ENCODE measurements around the gene GDPD4. TPM values are rescaled to one million over a fixed set of nuclear protein-coding genes. Genes with fewer than 3 reads are reported as not detected.

The GDPD4 gene
- total RNA-seq, 2 donors from 2014 or later: not detected

- no peak overlapping the region for H3K27ac Mint-ChIP-seq
- DNase-seq (ENCODE audit: low spot score) (peak; percentile 56), ATAC-seq (no peak)
- no peaks in the 10 kb centered on the region for H3K9me3 Mint-ChIP-seq
- peaks cover 0 to 5% of the 10 kb centered on the region in 2 donors for H3K4me1 Mint-ChIP-seq (ENCODE audit: low read depth in 2 of 2)
- H3K36me3 Mint-ChIP-seq: no peaks in the 10 kb centered on the region
- no peak overlapping the region for H3K4me3 Mint-ChIP-seq
- H3K27me3 Mint-ChIP-seq: no peaks in the 10 kb centered on the region
These were observed 97.4 kb downstream of the GDPD4 start for GRCh38 chr11:77203901-77204753.

- Mint-ChIP-seq H3K9me3 (no peaks in the 10 kb centered on the region), H3K27me3 (no peaks in the 10 kb centered on the region), H3K4me1 (ENCODE audit: low read depth in 2 of 2) (peaks cover 0 to 5% of the 10 kb centered on the region in 2 donors), H3K27ac (no peak overlapping the region), H3K4me3 (no peak overlapping the region), H3K36me3 (no peaks in the 10 kb centered on the region)
- ATAC-seq: no peak
- DNase-seq (ENCODE audit: low spot score): peak; percentile 18
These were observed 98.3 kb downstream of the GDPD4 start for GRCh38 chr11:77202941-77203900.

GRCh38 chr11:77201991-77202841 is 99.3 kb downstream of the GDPD4 start:
- no peaks in the 10 kb centered on the region for H3K36me3 Mint-ChIP-seq

GRCh38 chr11:77201370-77201769 is 100.1 kb downstream of the GDPD4 start:
- ATAC-seq: no peak
- Mint-ChIP-seq H3K27me3 (no peaks in the 10 kb centered on the region), H3K27ac (no peak overlapping the region), H3K4me3 (no peak overlapping the region), H3K36me3 (no peaks in the 10 kb centered on the region), H3K9me3 (no peaks in the 10 kb centered on the region), H3K4me1 (ENCODE audit: low read depth in 2 of 2) (peaks cover 0 to 5% of the 10 kb centered on the region in 2 donors)
- peak; percentile 56 for DNase-seq (ENCODE audit: low spot score)

More at GRCh38 chr11:77201991-77202841, 99.3 kb downstream of the GDPD4 start:
- no peak for ATAC-seq
- Mint-ChIP-seq H3K4me1 (ENCODE audit: low read depth in 2 of 2) (peaks cover 0 to 5% of the 10 kb centered on the region in 2 donors), H3K27ac (no peak overlapping the region), H3K9me3 (no peaks in the 10 kb centered on the region), H3K4me3 (no peak overlapping the region), H3K27me3 (no peaks in the 10 kb centered on the region)
- peak; percentile 41 for DNase-seq (ENCODE audit: low spot score)

- no peaks in the 10 kb centered on the region for H3K36me3 Mint-ChIP-seq
- no peaks in the 10 kb centered on the region for H3K27me3 Mint-ChIP-seq
- DNase-seq (ENCODE audit: low spot score) (peak; percentile 13), ATAC-seq (no peak)
- peaks cover 0 to 5% of the 10 kb centered on the region in 2 donors for H3K4me1 Mint-ChIP-seq (ENCODE audit: low read depth in 2 of 2)
- H3K27ac Mint-ChIP-seq: no peak overlapping the region
- H3K9me3 Mint-ChIP-seq: no peaks in the 10 kb centered on the region
- no peak overlapping the region for H3K4me3 Mint-ChIP-seq
These were observed 100.9 kb downstream of the GDPD4 start for GRCh38 chr11:77200351-77201268.

GRCh38 chr11:77199137-77199745 is 102.2 kb downstream of the GDPD4 start:
- Mint-ChIP-seq H3K4me3 (no peak overlapping the region), H3K27ac (no peak overlapping the region), H3K27me3 (no peaks in the 10 kb centered on the region), H3K36me3 (no peaks in the 10 kb centered on the region), H3K9me3 (no peaks in the 10 kb centered on the region), H3K4me1 (ENCODE audit: low read depth in 2 of 2) (peaks cover 0 to 5% of the 10 kb centered on the region in 2 donors)
- DNase-seq (ENCODE audit: low spot score): no peak
- ATAC-seq: no peak

GRCh38 chr11:77198440-77198849 is 103.0 kb downstream of the GDPD4 start:
- DNase-seq (ENCODE audit: low spot score) (no peak), ATAC-seq (peak in 1 of 2 donors; percentile 48)
- Mint-ChIP-seq H3K9me3 (no peaks in the 10 kb centered on the region), H3K27ac (no peak overlapping the region), H3K4me3 (no peak overlapping the region), H3K27me3 (no peaks in the 10 kb centered on the region), H3K36me3 (no peaks in the 10 kb centered on the region), H3K4me1 (ENCODE audit: low read depth in 2 of 2) (peaks cover 0 to 4% of the 10 kb centered on the region in 2 donors)

- ATAC-seq (no peak), DNase-seq (ENCODE audit: low spot score) (no peak)
- H3K4me1 Mint-ChIP-seq (ENCODE audit: low read depth in 2 of 2): peaks cover 0 to 2% of the 10 kb centered on the region in 2 donors
- H3K36me3 Mint-ChIP-seq: no peaks in the 10 kb centered on the region
- no peaks in the 10 kb centered on the region for H3K27me3 Mint-ChIP-seq
- H3K4me3 Mint-ChIP-seq: no peak overlapping the region
- H3K27ac Mint-ChIP-seq: no peak overlapping the region
- H3K9me3 Mint-ChIP-seq: no peaks in the 10 kb centered on the region
These were observed 103.7 kb downstream of the GDPD4 start for GRCh38 chr11:77197626-77198320.

- Mint-ChIP-seq H3K9me3 (no peaks in the 10 kb centered on the region), H3K27ac (no peak overlapping the region), H3K4me1 (ENCODE audit: low read depth in 2 of 2) (peaks cover 0 to 2% of the 10 kb centered on the region in 2 donors), H3K4me3 (no peak overlapping the region), H3K36me3 (no peaks in the 10 kb centered on the region), H3K27me3 (no peaks in the 10 kb centered on the region)
- DNase-seq (ENCODE audit: low spot score): no peak
- no peak for ATAC-seq
These were observed 104.5 kb downstream of the GDPD4 start for GRCh38 chr11:77196961-77197360.

GRCh38 chr11:77195071-77195755 is 106.3 kb downstream of the GDPD4 start:
- ATAC-seq (no peak), DNase-seq (ENCODE audit: low spot score) (no peak)
- Mint-ChIP-seq H3K27ac (no peak overlapping the region), H3K9me3 (no peaks in the 10 kb centered on the region), H3K27me3 (no peaks in the 10 kb centered on the region), H3K4me3 (no peak overlapping the region), H3K36me3 (no peaks in the 10 kb centered on the region), H3K4me1 (ENCODE audit: low read depth in 2 of 2) (no peaks in the 10 kb centered on the region)
